Epithelial cell of esophagus (primary cell): ENCODE data around the gene BIN2.
"Not testable (repeated sequence)": the region's sequence is repeated elsewhere in the genome, so short reads cannot be mapped to it uniquely, and the experiment has no call there.

Source experiments
- DNase-seq: peaks from one replicate; pipeline ENCODE4 v3.0.0; 2010; ENCODE audit warnings: low read depth
- H3K4me3 ChIP-seq: 2 replicates; pipeline ENCODE4 v1.5.1; 2011; ENCODE audit warnings: mild to moderate bottlenecking, low read length, control low read depth
- TF ChIP-seq, protein P1 (sequence below): IDR thresholded peaks from 2 replicates; pipeline ENCODE4 v1.5.1; 2011; ENCODE audit warnings: low read depth, mild to moderate bottlenecking, low read length, control low read depth, inconsistent platforms; ENCODE audit not compliant: insufficient read depth; ENCODE audit errors: missing control alignments

The BIN2 gene

DNA sequence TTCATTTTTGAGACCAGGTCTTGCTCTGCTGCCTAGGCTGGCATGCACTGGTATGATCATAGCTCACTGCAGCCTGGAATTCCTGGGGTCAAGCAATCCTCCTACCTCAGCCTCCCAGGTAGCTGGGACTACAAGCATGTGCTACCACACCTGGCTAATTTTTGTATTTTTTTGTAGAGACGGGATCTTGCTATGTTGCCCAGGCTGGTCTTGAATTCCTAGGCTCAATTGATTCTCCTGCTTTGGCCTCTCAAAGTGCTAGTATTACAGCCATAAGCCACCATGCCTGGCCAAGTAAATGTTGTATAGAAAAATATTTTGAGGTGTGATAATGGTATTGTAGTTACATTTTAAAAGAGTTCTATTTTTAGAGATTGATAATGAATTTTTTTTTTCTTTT is 12.6 kb downstream of the BIN2 start:
- no peak for DNase-seq
- TF ChIP-seq, protein P1, sequence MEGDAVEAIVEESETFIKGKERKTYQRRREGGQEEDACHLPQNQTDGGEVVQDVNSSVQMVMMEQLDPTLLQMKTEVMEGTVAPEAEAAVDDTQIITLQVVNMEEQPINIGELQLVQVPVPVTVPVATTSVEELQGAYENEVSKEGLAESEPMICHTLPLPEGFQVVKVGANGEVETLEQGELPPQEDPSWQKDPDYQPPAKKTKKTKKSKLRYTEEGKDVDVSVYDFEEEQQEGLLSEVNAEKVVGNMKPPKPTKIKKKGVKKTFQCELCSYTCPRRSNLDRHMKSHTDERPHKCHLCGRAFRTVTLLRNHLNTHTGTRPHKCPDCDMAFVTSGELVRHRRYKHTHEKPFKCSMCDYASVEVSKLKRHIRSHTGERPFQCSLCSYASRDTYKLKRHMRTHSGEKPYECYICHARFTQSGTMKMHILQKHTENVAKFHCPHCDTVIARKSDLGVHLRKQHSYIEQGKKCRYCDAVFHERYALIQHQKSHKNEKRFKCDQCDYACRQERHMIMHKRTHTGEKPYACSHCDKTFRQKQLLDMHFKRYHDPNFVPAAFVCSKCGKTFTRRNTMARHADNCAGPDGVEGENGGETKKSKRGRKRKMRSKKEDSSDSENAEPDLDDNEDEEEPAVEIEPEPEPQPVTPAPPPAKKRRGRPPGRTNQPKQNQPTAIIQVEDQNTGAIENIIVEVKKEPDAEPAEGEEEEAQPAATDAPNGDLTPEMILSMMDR: no peak
- no peak overlapping the region for H3K4me3 ChIP-seq

DNA sequence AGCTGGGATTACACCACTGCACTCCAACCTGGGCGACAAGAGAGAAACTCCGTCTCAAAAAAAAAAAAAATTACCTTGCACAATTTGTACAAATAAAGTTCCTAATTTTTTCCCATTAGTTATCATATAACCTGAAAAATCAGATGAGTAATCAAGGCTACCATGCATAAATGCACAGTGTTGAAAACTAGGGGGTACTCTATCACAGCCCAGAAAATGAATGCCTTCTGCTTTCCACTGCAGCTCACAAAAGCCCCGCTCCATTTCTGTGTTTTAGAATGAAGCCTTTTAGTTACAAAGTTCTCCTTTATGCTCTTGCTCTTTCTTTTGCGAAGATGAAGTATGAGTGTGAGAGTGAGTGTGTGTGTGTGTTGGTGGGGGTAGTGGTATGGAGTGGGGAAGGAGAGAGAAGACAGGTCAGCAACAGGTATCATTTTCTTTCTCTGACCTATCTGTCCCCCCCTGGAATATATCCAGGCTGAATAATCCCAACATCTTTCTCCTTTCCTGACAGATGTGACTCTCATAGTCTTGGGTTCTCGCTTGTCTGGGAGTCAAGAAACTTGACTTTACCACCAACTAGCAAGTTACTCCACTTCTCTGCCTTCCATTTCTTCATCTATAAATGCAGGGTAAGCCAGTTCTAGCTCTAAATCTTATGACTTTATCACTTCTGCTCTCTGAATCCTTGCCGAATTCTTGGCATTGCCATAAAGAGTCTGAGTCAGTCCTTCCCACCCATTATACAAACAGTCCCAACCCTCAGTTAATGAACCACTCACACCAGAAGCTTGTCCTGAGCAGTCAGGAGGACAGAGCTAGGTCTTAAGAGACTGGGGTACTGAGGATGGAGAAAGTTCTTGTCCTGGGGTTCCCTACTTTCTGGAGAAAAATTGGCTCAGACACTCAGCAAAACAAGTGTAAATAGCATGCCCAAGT is 16.1 kb downstream of the BIN2 start:
- TF ChIP-seq, protein P1: no peak
- no peak overlapping the region for H3K4me3 ChIP-seq
- peak; percentile 91 for DNase-seq

DNA sequence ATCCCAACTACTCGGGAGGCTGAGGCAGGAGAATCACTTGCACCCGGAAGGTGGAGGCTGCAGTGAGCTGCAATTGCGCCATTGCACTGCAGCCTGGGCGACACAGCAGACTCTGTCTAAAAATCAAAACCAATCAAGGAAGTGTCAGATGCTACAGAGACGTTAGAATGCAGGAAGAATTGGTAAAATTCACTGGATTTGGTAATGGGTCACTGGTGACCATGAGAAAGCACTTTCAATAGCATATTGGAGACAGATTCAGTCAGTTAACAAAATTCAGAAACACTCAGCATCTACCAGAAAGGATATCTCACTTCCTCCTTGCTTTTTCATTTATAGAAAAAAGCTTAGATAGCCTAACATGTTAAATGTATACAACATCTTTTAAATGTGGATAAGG is 17.5 kb downstream of the BIN2 start:
- DNase-seq: no peak
- TF ChIP-seq, protein P1: no peak
- no peak overlapping the region for H3K4me3 ChIP-seq

DNA sequence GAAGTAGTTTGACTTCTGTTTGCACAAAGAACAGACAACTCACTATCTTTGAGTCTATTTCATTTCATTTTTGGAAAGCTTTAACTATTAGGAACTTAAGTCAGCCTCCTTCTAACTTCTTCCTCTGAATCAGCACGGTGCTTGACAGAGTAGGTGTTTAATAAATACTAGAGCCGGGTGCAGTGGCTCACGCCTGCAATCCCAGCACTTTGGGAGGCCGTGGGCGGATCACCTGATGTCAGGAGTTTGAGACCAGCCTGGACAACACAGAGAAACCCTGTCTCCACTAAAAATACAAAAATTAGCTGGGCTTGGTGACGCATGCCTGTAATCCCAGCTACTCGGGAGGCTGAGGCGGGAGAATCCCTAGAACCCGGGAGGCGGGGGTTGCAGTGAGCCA is 23.2 kb downstream of the BIN2 start:
- H3K4me3 ChIP-seq, DNase-seq: not testable (repeated sequence)

DNA sequence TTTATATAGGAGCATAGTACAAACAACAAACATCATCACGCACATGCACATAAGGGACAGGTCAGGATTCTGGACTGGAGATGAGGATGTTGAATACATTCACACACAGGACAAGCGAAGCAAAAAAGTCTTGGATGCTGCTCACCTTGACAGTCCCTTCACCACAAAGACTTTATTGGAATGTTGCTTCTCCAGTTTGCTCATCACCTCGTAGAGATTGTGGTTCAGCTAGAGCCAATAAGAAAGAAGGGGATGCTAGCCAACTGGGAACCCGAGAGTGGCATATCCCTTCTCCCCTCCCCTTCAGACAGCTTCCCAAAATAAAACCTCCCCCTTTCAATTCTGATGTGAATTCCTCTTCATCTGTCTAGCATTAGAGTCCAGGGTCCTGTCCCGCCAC is 28.3 kb downstream of the BIN2 start:
- TF ChIP-seq, protein P1: no peak
- peak; percentile 48 for DNase-seq
- H3K4me3 ChIP-seq: no peak overlapping the region

DNA sequence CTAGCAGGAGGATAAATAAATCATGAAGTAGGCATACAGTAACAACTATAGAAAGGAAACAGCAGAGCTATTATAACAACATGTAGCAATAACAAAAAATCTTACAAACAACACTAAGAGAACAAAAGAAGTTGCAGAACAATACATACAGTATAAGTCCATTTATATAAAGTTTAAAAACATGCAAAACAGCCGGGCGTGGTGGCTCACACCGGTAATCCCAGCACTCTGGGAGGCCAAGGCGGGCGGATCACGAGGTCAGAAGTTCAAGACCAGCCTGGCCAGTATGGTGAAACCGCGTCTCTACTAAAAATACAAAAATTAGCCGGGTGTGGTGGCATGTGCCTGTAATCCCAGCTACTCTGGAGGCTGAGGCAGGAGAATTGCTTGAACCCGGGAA is 29.9 kb downstream of the BIN2 start:
- H3K4me3 ChIP-seq, DNase-seq: not testable (repeated sequence)

DNA sequence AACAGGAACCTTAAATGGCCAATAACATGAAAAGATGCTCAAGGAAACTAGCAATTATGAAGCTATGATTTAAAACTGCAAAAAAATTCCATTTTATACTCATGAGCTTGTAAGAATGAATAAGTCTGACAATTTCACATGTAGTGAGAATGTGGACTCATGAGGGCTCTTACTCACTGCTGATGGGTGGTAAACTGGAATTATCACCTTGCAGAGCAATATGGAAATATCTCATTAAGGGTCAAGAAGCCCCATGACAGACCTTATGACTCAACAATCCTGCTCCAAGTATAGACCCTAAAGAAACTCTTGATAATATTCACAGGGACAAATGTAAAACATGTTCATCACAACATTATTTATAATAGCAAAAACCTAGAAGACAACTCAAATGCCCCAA is 30.3 kb downstream of the BIN2 start:
- H3K4me3 ChIP-seq: no peak overlapping the region
- TF ChIP-seq, protein P1: no peak
- peak; percentile 52 for DNase-seq

DNA sequence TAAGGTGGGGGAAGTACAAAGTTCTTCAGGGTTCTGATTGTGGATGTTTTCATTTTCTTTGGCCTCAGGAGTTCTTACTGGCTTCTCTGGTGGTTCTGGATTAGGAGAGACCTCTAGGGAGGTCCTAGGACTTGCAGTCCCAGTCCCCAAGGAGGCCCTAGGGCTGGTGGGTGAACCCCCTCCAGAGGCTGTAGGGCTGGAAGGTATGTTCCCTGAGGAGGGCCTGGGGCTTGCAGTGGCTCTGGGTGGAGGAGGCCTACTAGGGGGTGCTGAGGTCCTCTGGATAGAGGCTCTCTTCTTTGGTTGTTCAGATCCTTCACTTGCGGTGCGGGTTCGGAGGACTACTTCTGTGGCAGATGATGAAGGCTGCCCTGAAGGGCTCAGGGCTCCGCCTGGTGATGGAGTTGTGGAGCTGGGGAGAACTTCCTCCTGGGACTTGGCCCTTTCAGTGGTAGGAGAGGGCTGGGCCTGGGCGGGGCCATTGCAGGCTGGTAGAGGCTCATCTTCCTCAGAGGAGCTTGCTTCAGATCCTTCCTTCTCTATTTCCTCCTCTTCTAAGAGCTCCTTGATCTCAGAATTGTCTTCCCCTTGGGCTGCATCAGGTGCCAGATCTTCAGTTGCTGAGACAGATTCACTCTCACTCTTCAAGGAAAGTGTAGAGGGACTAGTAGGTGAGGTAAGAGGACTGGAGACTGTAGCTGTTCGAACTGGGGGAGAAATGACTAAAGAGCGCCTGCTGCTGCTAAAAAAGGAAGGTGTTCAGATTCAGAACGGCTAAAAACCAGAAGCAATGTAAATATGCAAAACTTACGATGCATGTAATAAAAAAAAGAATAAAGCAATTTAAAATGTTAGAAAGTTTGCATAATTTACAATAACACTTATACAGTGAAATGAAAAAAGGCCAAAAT is 32.1 kb downstream of the BIN2 start:
- not testable (repeated sequence) for DNase-seq, H3K4me3 ChIP-seq
